WTC11 (cell line): ENCODE measurements around the gene RUVBL1.

Experiments used
- CREM ChIP-seq: sonication (generic); formaldehyde crosslinking; IDR thresholded peaks from 2 replicates; pipeline ENCODE4 v1.8.1; 2022; ENCODE audit warnings: mild to moderate bottlenecking, missing genetic modification reagents, moderate library complexity
- CTCF ChIP-seq: fragments of 200-600 bp; IDR thresholded peaks from 2 replicates; pipeline ENCODE4 v1.8.0; 2022; ENCODE audit warnings: antibody characterized with exemption
- FOXJ3 ChIP-seq: sonication (generic); formaldehyde crosslinking; IDR thresholded peaks from 2 replicates; pipeline ENCODE4 v1.9.0; 2021; ENCODE audit warnings: missing genetic modification reagents, mild to moderate bottlenecking, borderline replicate concordance
- FOXP1 ChIP-seq: sonication (generic); formaldehyde crosslinking; IDR thresholded peaks from 2 replicates; pipeline ENCODE4 v1.8.0; 2022; ENCODE audit warnings: missing genetic modification reagents, mild to moderate bottlenecking, moderate library complexity, borderline replicate concordance
- GRHL2 ChIP-seq: fragments of 250-450 bp; sonication (Bioruptor Pico); IDR thresholded peaks from 2 replicates; pipeline ENCODE4 v1.8.0; 2022; ENCODE audit warnings: mild to moderate bottlenecking, moderate library complexity; ENCODE audit not compliant: insufficient replicate concordance, severe bottlenecking
- JUN ChIP-seq: sonication (generic); formaldehyde crosslinking; IDR thresholded peaks from 2 replicates; pipeline ENCODE4 v1.8.0; 2023; ENCODE audit warnings: mild to moderate bottlenecking, missing genetic modification reagents
- MAX ChIP-seq: sonication (generic); formaldehyde crosslinking; IDR thresholded peaks from 2 replicates; pipeline ENCODE4 v1.8.0; 2022; ENCODE audit warnings: mild to moderate bottlenecking, missing genetic modification reagents
- NR2C2 ChIP-seq: sonication (generic); formaldehyde crosslinking; IDR thresholded peaks from 2 replicates; pipeline ENCODE4 v1.8.0; 2022; ENCODE audit warnings: mild to moderate bottlenecking, missing genetic modification reagents
- NR3C1 ChIP-seq: sonication (generic); formaldehyde crosslinking; conservative IDR thresholded peaks from 2 replicates; pipeline ENCODE4 v1.8.1; 2023; ENCODE audit warnings: low read depth, mild to moderate bottlenecking, missing genetic modification reagents
- OVOL2 ChIP-seq: fragments of 250-450 bp; sonication (Bioruptor Pico); IDR thresholded peaks from 2 replicates; pipeline ENCODE4 v1.9.0; 2021; ENCODE audit warnings: mild to moderate bottlenecking, borderline replicate concordance
- SP1 ChIP-seq: sonication (generic); formaldehyde crosslinking; conservative IDR thresholded peaks from 2 replicates; pipeline ENCODE4 v1.8.1; 2022; ENCODE audit warnings: missing genetic modification reagents
- ZNF396 ChIP-seq: fragments of 250-450 bp; sonication (Bioruptor Pico); IDR thresholded peaks from 2 replicates; pipeline ENCODE4 v1.8.0; 2021; ENCODE audit warnings: mild to moderate bottlenecking, moderate library complexity, borderline replicate concordance
- ZNF532 ChIP-seq: fragments of 250-450 bp; sonication (Bioruptor Pico); IDR thresholded peaks from 2 replicates; pipeline ENCODE4 v1.9.0; 2021; ENCODE audit warnings: mild to moderate bottlenecking, borderline replicate concordance
- ZSCAN18 ChIP-seq: fragments of 250-450 bp; sonication (Bioruptor Pico); IDR thresholded peaks from 2 replicates; pipeline ENCODE4 v2.1.2; 2022; ENCODE audit warnings: mild to moderate bottlenecking, moderate library complexity

GRCh38 chr3:128070898-128071591 is 52.6 kb downstream of the RUVBL1 start:
- no peak for TF ChIP-seq GRHL2 (CRISPR knock-in tag)
- TF ChIP-seq NR3C1 (CRISPR knock-in tag), result no peak
- TF ChIP-seq ZSCAN18, result no peak
- no peak for TF ChIP-seq CTCF
- TF ChIP-seq ZNF532 (CRISPR knock-in tag), result no peak
- TF ChIP-seq FOXJ3 (CRISPR knock-in tag), result no peak
- TF ChIP-seq MAX (CRISPR knock-in tag), result no peak
- no peak for TF ChIP-seq ZNF396 (CRISPR knock-in tag)
- TF ChIP-seq FOXP1 (CRISPR knock-in tag), result no peak
- no peak for TF ChIP-seq SP1 (CRISPR knock-in tag)
- no peak for TF ChIP-seq JUN (CRISPR knock-in tag)
- no peak for TF ChIP-seq NR2C2 (CRISPR knock-in tag)
- TF ChIP-seq CREM (CRISPR knock-in tag), result no peak
- TF ChIP-seq OVOL2, result no peak
